Neural cell (in vitro differentiated cells): ENCODE data around the gene SELENON. TPM values are rescaled to one million over a fixed set of nuclear protein-coding genes. Genes with fewer than 3 reads are reported as not detected.

Experiments
- H2AFZ ChIP-seq: fragments of 200-600, 300-800 bp; sonication (generic), shearing (Covaris generic); 2 replicates; pipeline ENCODE4 v1.6.0; 2014; ENCODE audit warnings: low read depth, mild to moderate bottlenecking, antibody characterized with exemption, low read length, moderate library complexity
- H3F3A ChIP-seq: fragments of 200-600 bp; shearing (Covaris generic); 2 replicates; pipeline ENCODE4 v1.6.1; 2016; ENCODE audit warnings: mild to moderate bottlenecking, moderate library complexity, mixed read lengths, antibody characterized with exemption, low read length; ENCODE audit not compliant: insufficient read depth, poor library complexity, severe bottlenecking
- H3K27ac ChIP-seq: fragments of 200-600, 300-800 bp; sonication (generic), shearing (Covaris generic); 2 replicates; pipeline ENCODE4 v1.5.1; 2014; ENCODE audit warnings: mild to moderate bottlenecking, low read length, moderate library complexity
- H3K27me3 ChIP-seq: fragments of 300-800, 200-600 bp; sonication (generic), shearing (Covaris generic); 2 replicates; pipeline ENCODE4 v1.6.0; 2014; ENCODE audit warnings: mild to moderate bottlenecking, low read depth, low read length, moderate library complexity; ENCODE audit not compliant: insufficient read depth
- H3K36me3 ChIP-seq: fragments of 300-800, 200-600 bp; sonication (generic), shearing (Covaris generic); 2 replicates; pipeline ENCODE4 v1.5.1; 2014; ENCODE audit warnings: mild to moderate bottlenecking, antibody characterized with exemption, low read length, moderate library complexity; ENCODE audit not compliant: insufficient read depth
- H3K4me2 ChIP-seq: fragments of 300-800, 200-600 bp; sonication (generic), shearing (Covaris generic); 2 replicates; pipeline ENCODE4 v1.6.0; 2014; ENCODE audit warnings: mild to moderate bottlenecking, low read length
- H3K4me3 ChIP-seq: fragments of 300-800, 200-600 bp; sonication (generic), shearing (Covaris generic); 2 replicates; pipeline ENCODE4 v1.5.1; 2014; ENCODE audit warnings: mild to moderate bottlenecking, low read length, moderate library complexity
- H3K79me2 ChIP-seq: fragments of 200-600 bp; shearing (Covaris generic); replicated peaks from 2 replicates; pipeline ENCODE4 v1.6.0; 2014; ENCODE audit warnings: mild to moderate bottlenecking, low read length, moderate library complexity; ENCODE audit not compliant: insufficient read depth
- H3K9ac ChIP-seq: fragments of 300-800, 200-600 bp; sonication (generic), shearing (Covaris generic); 2 replicates; pipeline ENCODE4 v1.6.1; 2016; ENCODE audit warnings: mild to moderate bottlenecking, low read length, mixed read lengths
- H3K9me2 ChIP-seq: fragments of 200-600 bp; shearing (Covaris generic); 2 replicates; pipeline ENCODE4 v1.6.1; 2016; ENCODE audit warnings: mild to moderate bottlenecking, low read length, mixed read lengths; ENCODE audit not compliant: insufficient read depth
- H3K9me3 ChIP-seq: fragments of 200-600, 300-800 bp; sonication (generic), shearing (Covaris generic); 2 replicates; pipeline ENCODE4 v1.6.1; 2016; ENCODE audit warnings: mild to moderate bottlenecking, mixed run types, low read length, moderate library complexity, mixed read lengths
- H4K20me1 ChIP-seq: fragments of 200-600 bp; shearing (Covaris generic); 2 replicates; pipeline ENCODE4 v1.6.1; 2016; ENCODE audit warnings: mild to moderate bottlenecking, mixed run types; ENCODE audit not compliant: insufficient read depth
- CTCF ChIP-seq: fragments of 450-650 bp; IDR thresholded peaks from 2 replicates; pipeline ENCODE4 v1.5.1; 2014; ENCODE audit warnings: antibody characterized with exemption, mild to moderate bottlenecking, moderate library complexity; ENCODE audit not compliant: poor library complexity, severe bottlenecking
- EP300 ChIP-seq: fragments of 450-650 bp; conservative IDR thresholded peaks from 2 replicates; pipeline ENCODE4 v1.6.1; 2014; ENCODE audit warnings: antibody characterized with exemption, mild to moderate bottlenecking, moderate library complexity; ENCODE audit not compliant: poor library complexity, severe bottlenecking
- EZH2 ChIP-seq: fragments of 200-600, 300-800 bp; shearing (Covaris generic), sonication (generic); IDR thresholded peaks from 2 replicates; pipeline ENCODE4 v1.6.1; 2014; ENCODE audit warnings: antibody characterized with exemption, low read length, borderline replicate concordance, mild to moderate bottlenecking; ENCODE audit not compliant: insufficient read depth, poor library complexity, severe bottlenecking
- MXI1 ChIP-seq: fragments of 450-650 bp; conservative IDR thresholded peaks from 2 replicates; pipeline ENCODE4 v1.6.1; 2014; ENCODE audit warnings: antibody characterized with exemption, mild to moderate bottlenecking; ENCODE audit not compliant: poor library complexity, severe bottlenecking
- POLR2AphosphoS5 ChIP-seq: IDR thresholded peaks from 2 replicates; pipeline ENCODE4 v1.6.1; 2012
- RAD21 ChIP-seq: fragments of 450-650 bp; conservative IDR thresholded peaks from 2 replicates; pipeline ENCODE4 v1.6.1; 2014; ENCODE audit warnings: antibody characterized with exemption, mild to moderate bottlenecking, moderate library complexity
- REST ChIP-seq: IDR thresholded peaks from 2 replicates; pipeline ENCODE4 v1.6.1; 2012; ENCODE audit warnings: borderline replicate concordance
- SMC3 ChIP-seq: fragments of 450-650 bp; conservative IDR thresholded peaks from 2 replicates; pipeline ENCODE4 v1.6.1; 2014; ENCODE audit warnings: antibody characterized with exemption, mild to moderate bottlenecking, moderate library complexity; ENCODE audit not compliant: poor library complexity
- TAF1 ChIP-seq: IDR thresholded peaks from 2 replicates; pipeline ENCODE4 v1.6.1; 2012; ENCODE audit warnings: low read depth
- polyA plus RNA-seq: library from polyadenylated mRNA; depleted of rRNA; stranded (reverse); fragments of >200 nt; gene quantifications from 2 replicates; pipeline ENCODE4 v1.2.3, GENCODE V29; 2014

Gene SELENON
- polyA plus RNA-seq, 1 donor from 2014 or later = 6.5 TPM

GRCh38 chr1:25807480-25808390, 7.7 kb downstream of the SELENON start:
- Histone ChIP-seq H2AFZ (no peak overlapping the region), H3K27ac (no peak overlapping the region), H3K9ac (no peak overlapping the region), H3K79me2 (no peaks in the 10 kb centered on the region), H3K27me3 (no peaks in the 10 kb centered on the region), H3K4me3 (no peak overlapping the region), H3K9me3 (no peaks in the 10 kb centered on the region), H4K20me1 (no peaks in the 10 kb centered on the region), H3F3A (no peaks in the 10 kb centered on the region), H3K4me2 (no peak overlapping the region), H3K36me3 (no peaks in the 10 kb centered on the region), H3K9me2 (no peaks in the 10 kb centered on the region)
- TF ChIP-seq MXI1 (no peak), EP300 (no peak), REST (no peak)

- Histone ChIP-seq H4K20me1 (no peaks in the 10 kb centered on the region), H3K9me3 (no peaks in the 10 kb centered on the region), H3K27me3 (no peaks in the 10 kb centered on the region), H3K36me3 (no peaks in the 10 kb centered on the region), H3F3A (no peaks in the 10 kb centered on the region), H3K9me2 (no peaks in the 10 kb centered on the region), H3K4me2 (no peak overlapping the region), H3K27ac (no peak overlapping the region), H3K4me3 (no peak overlapping the region), H2AFZ (no peak overlapping the region), H3K9ac (no peak overlapping the region), H3K79me2 (no peaks in the 10 kb centered on the region)
- TF ChIP-seq RAD21 (no peak), EP300 (no peak), CTCF (no peak), REST (no peak), TAF1 (no peak), EZH2 (no peak), POLR2AphosphoS5 (no peak), MXI1 (no peak), SMC3 (no peak)
These were observed 8.7 kb downstream of the SELENON start for GRCh38 chr1:25808481-25809244.
